Effector memory CD4-positive, alpha-beta T cell (primary cell): Measurements from ENCODE around the gene SAXO2.
"Not testable (repeated sequence)": the region's sequence is repeated elsewhere in the genome, so short reads cannot be mapped to it uniquely, and the experiment has no call there.

Source experiments
- DNase-seq, 3 donors: peaks; one replicate each; pipeline ENCODE4 v3.0.0-alpha.2; 2020
- H3K27ac ChIP-seq: 2 replicates; pipeline ENCODE4 v1.7.0; 2013; ENCODE audit warnings: mild to moderate bottlenecking, low read length, moderate library complexity; ENCODE audit not compliant: insufficient read depth, poor library complexity, severe bottlenecking
- H3K27me3 ChIP-seq: replicated peaks from 2 replicates; pipeline ENCODE4 v1.7.0; 2013; ENCODE audit warnings: mild to moderate bottlenecking, low read length; ENCODE audit not compliant: insufficient read depth, control insufficient read depth, poor library complexity, severe bottlenecking
- H3K36me3 ChIP-seq: 2 replicates; pipeline ENCODE4 v1.7.0; 2013; ENCODE audit warnings: mild to moderate bottlenecking, low read length, moderate library complexity; ENCODE audit not compliant: control insufficient read depth, insufficient read depth
- H3K4me1 ChIP-seq: 2 replicates; pipeline ENCODE4 v1.7.0; 2013; ENCODE audit warnings: low read length, mild to moderate bottlenecking; ENCODE audit not compliant: control insufficient read depth, insufficient read depth, poor library complexity, severe bottlenecking
- H3K4me3 ChIP-seq: 2 replicates; pipeline ENCODE4 v1.7.0; 2013; ENCODE audit warnings: low read length, low read depth, mild to moderate bottlenecking; ENCODE audit not compliant: insufficient read depth, poor library complexity, severe bottlenecking
- H3K9me3 ChIP-seq: 2 replicates; pipeline ENCODE4 v1.7.0; 2013; ENCODE audit warnings: mild to moderate bottlenecking, low read length, moderate library complexity; ENCODE audit not compliant: control insufficient read depth

The SAXO2 gene

DNA sequence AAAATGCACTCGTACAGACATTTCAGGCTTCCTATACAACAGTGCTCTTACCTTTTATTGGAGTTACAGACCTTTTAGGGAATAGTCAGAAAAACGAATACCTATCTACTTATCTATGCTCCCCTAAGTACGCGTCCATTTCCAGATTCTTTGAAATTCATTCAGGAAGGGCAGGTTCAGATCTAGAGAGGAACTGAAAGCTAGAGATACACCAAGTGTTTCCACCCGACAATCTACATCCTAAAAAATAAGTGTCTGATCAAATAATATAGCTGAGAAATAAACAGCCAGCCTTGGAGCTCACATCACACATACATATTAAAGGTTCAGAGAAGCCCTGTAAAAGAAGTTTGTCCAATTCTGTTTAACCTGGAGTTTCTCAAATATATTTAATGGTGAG lies 19.0 kb upstream of the SAXO2 start:
- H3K36me3 ChIP-seq: peaks cover 12% of the 10 kb centered on the region
- not testable (repeated sequence) for H3K4me3 ChIP-seq, H3K4me1 ChIP-seq, H3K27me3 ChIP-seq, DNase-seq, H3K27ac ChIP-seq, H3K9me3 ChIP-seq

DNA sequence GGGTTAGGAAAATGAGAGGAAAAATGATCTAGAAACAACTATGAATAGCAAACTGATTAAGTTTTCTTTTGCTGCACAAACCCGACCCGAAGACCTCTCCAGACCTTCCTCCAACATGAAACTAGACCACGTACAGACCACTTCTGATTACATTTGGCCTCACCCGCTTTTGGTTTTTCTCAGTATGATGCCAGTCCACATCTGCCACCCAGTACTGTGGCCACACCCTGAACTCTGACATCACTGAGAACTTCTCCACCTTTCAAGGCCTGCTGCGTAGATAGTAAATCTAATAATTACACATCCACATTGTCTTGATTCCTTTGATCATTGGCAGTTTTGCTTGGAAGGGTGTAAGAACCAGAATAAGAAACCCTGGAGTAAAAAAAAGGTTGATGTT lies 16.7 kb upstream of the SAXO2 start:
- H3K4me3 ChIP-seq, H3K27me3 ChIP-seq, H3K9me3 ChIP-seq, H3K4me1 ChIP-seq, H3K36me3 ChIP-seq, DNase-seq, H3K27ac ChIP-seq: not testable (repeated sequence)

DNA sequence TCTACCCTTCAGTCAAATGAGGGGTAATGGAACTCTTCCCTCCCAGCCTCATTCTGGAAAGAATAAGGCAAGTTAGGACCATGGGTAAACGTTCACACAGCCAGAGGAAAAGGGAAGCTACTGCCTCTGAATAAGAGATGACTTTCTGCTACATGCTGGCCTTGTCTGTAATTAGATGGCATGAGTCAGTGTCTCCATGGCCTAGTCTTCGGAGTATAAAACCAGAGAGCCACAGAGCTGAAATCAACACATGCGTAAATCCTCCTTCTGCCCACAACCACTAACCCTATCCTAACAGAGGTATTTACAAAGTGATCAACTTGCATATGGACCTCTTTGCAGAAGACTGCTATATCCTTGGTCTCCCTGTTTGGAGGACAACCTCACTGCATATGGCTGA lies 14.4 kb upstream of the SAXO2 start:
- H3K27me3 ChIP-seq, H3K4me1 ChIP-seq, H3K9me3 ChIP-seq, DNase-seq, H3K4me3 ChIP-seq, H3K27ac ChIP-seq, H3K36me3 ChIP-seq: not testable (repeated sequence)

DNA sequence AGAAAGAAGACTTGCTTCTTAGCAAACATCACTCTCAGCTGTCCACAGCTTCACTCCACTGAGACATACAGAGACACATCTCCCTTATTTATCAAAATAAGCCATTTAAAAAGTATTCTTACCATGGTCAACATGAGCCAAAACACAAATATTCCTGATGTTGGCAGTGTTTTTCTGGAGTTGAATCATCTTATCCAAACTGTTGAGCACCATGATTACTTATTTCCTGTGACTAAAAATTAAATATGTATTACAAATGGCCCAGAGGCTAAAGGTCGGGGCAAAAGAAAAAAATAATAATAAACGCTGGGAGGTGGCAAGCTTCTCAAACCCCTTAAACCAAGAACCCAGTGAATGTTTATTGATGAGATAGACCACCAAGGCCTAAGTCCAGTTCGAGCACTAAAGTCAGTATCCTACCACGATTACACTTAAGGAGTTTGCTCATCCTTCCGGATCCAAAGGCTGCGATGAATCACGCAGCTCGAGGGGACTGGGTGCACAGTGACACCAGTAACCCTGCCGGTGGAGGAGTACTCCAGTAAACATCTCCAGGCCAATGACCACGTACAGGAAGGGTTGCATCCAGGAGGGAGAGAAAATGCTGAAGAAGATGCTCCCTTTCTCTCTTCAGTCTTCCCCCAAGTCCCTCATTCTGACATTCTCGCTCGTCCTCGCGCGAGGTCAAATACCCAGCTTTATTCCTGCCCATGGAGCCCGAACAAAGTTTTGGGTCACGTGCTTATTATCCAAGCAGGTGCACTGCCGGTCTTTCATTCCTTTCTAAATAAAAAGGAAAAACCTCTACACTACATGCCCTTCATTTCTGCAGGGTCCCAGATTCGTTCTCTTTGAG lies 824 bp upstream of the SAXO2 start:
- H3K27me3 ChIP-seq, H3K9me3 ChIP-seq, H3K4me1 ChIP-seq, H3K36me3 ChIP-seq: not testable (repeated sequence)
- DNase-seq: peak in 2 of 3 donors; percentile 3 to 6
- H3K4me3 ChIP-seq: peak overlapping the region; percentile 95
- peak overlapping the region; percentile 67 for H3K27ac ChIP-seq

DNA sequence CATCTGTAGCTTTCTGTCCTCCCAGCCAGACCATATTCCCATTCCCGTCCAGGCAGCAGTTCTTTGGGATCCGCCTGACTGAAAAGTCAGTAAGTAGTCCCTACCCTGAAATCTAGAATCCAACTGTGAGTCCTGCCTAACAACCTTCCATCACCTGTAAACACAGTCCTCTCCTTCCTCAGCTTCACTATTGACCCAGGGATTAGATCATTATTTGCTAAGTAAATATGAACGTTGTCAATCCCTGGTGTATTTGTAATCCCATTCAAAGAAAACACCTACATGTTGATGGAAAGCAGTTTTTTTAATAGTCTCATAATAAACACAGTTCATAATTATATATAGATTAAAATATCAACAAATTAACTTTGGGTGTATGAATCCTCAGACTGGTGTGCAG lies 732 bp downstream of the SAXO2 start:
- DNase-seq: no peak
- H3K36me3 ChIP-seq: no peaks in the 10 kb centered on the region
- H3K27ac ChIP-seq: no peak overlapping the region
- peak overlapping the region; percentile 95 for H3K4me3 ChIP-seq
- H3K9me3 ChIP-seq: no peaks in the 10 kb centered on the region
- H3K27me3 ChIP-seq: no peaks in the 10 kb centered on the region
- peaks cover 4% of the 10 kb centered on the region for H3K4me1 ChIP-seq

DNA sequence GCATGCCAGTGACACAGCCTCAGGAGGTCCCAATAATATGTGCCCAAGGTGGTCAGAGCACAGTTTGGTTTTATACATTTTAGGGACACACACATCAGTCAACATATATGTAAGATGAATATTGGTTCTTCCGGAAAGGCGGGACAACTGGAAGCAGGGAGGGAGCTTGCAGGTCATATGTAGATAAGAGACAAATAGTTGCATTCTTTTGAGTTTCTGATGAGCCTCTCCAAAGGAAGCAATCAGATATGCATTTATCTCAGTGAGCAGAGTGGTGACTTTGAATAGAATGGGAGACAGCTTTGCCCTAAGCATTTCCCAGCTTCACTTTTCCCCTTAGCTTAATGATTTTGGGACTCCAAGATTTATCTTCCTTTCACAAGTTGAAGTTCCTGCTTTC lies 4.5 kb downstream of the SAXO2 start:
- H3K9me3 ChIP-seq, H3K4me1 ChIP-seq, H3K27ac ChIP-seq, H3K36me3 ChIP-seq, H3K27me3 ChIP-seq, DNase-seq, H3K4me3 ChIP-seq: not testable (repeated sequence)

DNA sequence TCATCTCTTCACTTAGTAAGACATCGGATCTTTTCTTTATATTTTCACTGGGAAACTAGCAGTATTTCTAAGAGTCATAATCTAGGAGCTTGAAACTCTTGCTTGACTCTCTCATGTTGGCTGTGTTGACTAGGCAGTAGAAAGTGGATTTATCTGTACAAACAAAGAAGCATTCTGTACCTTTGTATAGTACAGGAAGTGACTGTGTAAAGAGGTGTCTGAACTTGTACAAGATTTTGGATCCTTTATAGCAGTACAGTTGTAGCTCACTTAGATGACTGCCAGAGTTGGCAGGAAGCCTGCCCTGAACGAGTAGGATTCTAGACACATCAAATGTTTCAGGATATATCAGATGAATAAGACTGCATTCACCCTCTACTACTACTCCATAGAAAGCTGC lies 5.8 kb downstream of the SAXO2 start:
- not testable (repeated sequence) for H3K36me3 ChIP-seq, H3K4me1 ChIP-seq, H3K4me3 ChIP-seq, DNase-seq, H3K9me3 ChIP-seq, H3K27ac ChIP-seq, H3K27me3 ChIP-seq

DNA sequence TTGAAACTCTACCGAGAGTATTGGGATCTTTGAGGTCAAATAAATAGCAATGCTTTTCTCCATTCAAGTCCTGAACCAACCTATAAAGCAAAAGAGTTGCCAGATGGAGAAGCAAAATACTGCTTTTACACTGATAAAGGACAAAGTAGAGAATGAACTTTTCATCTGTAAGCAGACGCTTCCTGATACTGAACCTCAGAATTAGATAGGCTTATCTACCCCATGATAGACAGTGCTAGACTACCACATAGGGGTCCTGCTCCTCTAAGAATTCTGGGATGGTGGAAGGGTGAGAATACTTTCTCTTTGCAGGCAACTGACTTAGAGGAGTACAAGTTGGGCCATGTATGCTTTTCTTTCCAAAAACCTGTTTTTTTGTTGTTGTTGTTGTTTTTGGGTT lies 9.5 kb downstream of the SAXO2 start:
- Histone ChIP-seq H3K27me3 (no peaks in the 10 kb centered on the region), H3K4me1 (no peaks in the 10 kb centered on the region), H3K9me3 (no peaks in the 10 kb centered on the region), H3K4me3 (no peak overlapping the region), H3K27ac (no peak overlapping the region), H3K36me3 (no peaks in the 10 kb centered on the region)
- no peak for DNase-seq

DNA sequence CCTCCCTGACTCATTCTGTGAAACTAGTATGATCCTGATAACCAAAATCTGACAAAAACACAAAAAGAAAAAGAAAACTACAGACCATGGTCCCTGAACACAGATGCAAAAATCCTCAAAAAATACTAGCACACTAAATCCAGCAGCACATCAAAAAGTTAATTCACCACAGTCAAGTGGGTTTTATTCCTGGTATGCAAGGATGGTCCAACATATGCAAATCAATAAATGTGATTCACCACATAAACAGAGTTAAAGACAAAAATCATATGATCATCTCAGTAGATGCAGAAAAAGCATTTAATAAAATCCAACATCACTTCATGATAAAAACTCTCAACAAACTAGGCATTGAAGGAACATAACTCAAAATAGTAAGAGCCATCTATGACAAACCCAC lies 12.8 kb downstream of the SAXO2 start:
- Histone ChIP-seq H3K4me1 (no peaks in the 10 kb centered on the region), H3K36me3 (no peaks in the 10 kb centered on the region), H3K27ac (no peak overlapping the region), H3K27me3 (no peaks in the 10 kb centered on the region), H3K4me3 (no peak overlapping the region), H3K9me3 (no peaks in the 10 kb centered on the region)
- no peak for DNase-seq

DNA sequence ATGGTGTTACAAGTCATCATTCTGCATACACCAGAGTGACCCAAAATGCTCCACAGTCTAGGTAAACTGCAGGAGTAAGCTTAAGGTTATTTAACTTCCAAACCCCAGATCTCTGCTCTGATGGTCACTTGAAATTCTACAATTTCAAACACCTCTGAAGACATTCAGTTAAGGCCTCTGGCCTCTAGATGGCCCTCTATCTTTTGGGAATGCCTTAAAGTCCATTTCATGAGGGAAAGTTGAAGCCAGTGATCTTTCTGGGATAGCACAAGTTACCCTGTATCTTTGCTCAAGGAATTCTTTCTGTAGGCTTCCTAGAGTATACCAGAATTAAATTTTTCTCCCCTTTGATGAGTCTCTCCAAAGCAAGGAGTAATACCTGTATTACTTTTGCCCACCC lies 18.7 kb downstream of the SAXO2 start:
- not testable (repeated sequence) for H3K36me3 ChIP-seq, H3K27ac ChIP-seq, H3K9me3 ChIP-seq, H3K4me3 ChIP-seq, DNase-seq, H3K27me3 ChIP-seq
- H3K4me1 ChIP-seq: peaks cover 10% of the 10 kb centered on the region
